Measurements from ENCODE around the gene MGAT4B. TPM values are rescaled to one million over a fixed set of nuclear protein-coding genes. Genes with fewer than 3 reads are reported as not detected.

MGAT4B gene
- total and polyA plus RNA-seq, 4 donors, result 65.0 to 154 (median 82.4) TPM

DNA sequence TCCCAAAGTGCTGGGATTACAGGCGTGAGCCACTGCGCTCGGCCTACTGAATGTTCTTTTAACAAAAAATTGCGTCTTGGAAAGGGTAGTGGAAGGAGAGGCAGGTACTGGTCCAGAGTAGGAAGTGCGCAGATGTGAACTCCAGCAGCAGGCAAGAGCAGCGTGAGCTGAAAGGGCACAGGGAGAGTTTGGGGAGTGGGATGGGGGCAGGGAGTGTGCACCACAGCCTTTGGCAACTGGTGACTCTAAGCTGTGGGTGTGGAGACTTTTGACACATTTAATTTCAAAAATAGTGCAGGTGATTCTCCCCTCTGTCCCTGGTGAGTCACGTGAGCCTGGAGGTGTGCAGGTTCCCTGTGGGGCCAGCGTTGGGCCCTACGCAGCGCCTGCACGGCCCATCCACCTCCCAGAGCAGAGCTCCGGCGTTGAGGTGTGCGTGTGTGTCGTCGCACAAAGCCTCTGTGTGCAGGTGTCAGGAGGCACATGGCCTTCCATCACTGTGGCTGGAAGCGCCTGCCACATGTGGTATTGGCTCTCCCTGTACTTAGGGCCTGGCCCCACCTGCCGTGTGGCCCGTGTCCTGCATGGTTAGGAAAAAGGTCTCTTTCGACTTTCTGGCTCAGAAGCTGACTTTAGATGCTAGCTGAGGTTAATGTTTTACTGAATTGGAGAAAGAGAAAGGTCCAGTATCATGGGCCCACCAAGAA lies 25.5 kb upstream of the MGAT4B start:
- Histone ChIP-seq H3K9me3 (ENCODE audit: control insufficient read depth in 4 of 4, insufficient read depth in 3 of 4, low read length in 3 of 4) (no peaks in the 10 kb centered on the region), H3K9ac (ENCODE audit: insufficient read depth in 1 of 2, low read length in 2 of 2) (no peak overlapping the region), H3K36me3 (ENCODE audit: control insufficient read depth in 4 of 4, insufficient read depth in 4 of 4, low read length in 4 of 4) (peaks cover 37 to 57% (median 50%) of the 10 kb centered on the region in 4 donors), H3K27ac (ENCODE audit: low read depth in 1 of 2, low read length in 1 of 2) (no peak overlapping the region), H3K4me3 (no peak overlapping the region), H3K27me3 (ENCODE audit: control insufficient read depth in 3 of 3, insufficient read depth in 3 of 3, low read length in 2 of 3) (no peaks in the 10 kb centered on the region), H3K4me1 (ENCODE audit: control insufficient read depth in 5 of 5, insufficient read depth in 5 of 5, low read length in 5 of 5) (peaks cover 0 to 6% (median 0%) of the 10 kb centered on the region in 5 donors)
- ATAC-seq (ENCODE audit: insufficient read depth, low FRiP score), result no peak
- DNase-seq, result no peak
- 94 to 97% methylated on average over 20 of the region's 20 CpGs for whole genome bisulfite sequencing, 2 donors
- TF ChIP-seq, protein P1, sequence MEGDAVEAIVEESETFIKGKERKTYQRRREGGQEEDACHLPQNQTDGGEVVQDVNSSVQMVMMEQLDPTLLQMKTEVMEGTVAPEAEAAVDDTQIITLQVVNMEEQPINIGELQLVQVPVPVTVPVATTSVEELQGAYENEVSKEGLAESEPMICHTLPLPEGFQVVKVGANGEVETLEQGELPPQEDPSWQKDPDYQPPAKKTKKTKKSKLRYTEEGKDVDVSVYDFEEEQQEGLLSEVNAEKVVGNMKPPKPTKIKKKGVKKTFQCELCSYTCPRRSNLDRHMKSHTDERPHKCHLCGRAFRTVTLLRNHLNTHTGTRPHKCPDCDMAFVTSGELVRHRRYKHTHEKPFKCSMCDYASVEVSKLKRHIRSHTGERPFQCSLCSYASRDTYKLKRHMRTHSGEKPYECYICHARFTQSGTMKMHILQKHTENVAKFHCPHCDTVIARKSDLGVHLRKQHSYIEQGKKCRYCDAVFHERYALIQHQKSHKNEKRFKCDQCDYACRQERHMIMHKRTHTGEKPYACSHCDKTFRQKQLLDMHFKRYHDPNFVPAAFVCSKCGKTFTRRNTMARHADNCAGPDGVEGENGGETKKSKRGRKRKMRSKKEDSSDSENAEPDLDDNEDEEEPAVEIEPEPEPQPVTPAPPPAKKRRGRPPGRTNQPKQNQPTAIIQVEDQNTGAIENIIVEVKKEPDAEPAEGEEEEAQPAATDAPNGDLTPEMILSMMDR (IDR thresholded peaks at IDR 0.05; ENCODE audit: control extremely low read depth, extremely low read depth), result no peak

DNA sequence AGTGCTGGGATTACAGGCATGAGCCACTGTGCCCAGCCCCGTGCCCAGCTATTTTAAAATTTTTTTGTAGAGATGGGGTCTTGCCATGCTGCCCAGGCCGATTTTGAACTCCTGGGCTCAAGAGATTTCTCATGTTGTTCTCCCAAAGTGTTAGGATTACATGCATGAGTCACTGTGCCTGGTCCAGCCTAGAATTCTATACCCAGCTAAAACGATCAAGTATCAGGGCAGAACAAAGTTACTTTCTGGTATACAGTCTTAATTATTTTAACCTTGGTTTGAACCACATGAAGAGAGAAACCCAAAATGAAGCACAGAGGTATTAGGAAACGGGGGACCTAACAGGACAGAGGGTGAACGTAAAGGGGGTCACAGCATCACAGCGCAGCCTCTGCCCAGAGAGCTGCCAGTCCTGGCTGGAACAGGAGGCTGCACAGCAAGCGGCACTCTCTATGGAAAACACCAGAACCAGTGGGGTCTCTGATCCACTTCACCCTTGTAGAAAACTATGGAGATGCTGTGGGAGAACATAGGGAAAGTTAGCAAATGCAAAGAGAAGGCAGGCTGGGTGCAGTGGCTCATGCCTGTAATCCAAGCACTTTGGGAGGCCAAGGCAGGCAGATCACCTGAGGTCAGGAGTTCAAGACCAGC lies 24.3 kb upstream of the MGAT4B start:
- no peaks in the 10 kb centered on the region for H3K9me3 ChIP-seq (ENCODE audit: control insufficient read depth in 4 of 4, insufficient read depth in 3 of 4, low read length in 3 of 4)
- TF ChIP-seq, protein P1 (IDR thresholded peaks at IDR 0.05; ENCODE audit: control extremely low read depth, extremely low read depth), result no peak
- no peak overlapping the region for H3K27ac ChIP-seq (ENCODE audit: low read depth in 1 of 2, low read length in 1 of 2)
- DNase-seq (no peak), ATAC-seq (ENCODE audit: insufficient read depth, low FRiP score) (no peak)
- WGBS, 2 donors, result 95 to 96% methylated on average over 7 of the region's 7 CpGs
- H3K4me1 ChIP-seq (ENCODE audit: control insufficient read depth in 5 of 5, insufficient read depth in 5 of 5, low read length in 5 of 5), result peaks cover 0 to 3% (median 0%) of the 10 kb centered on the region in 5 donors
- no peaks in the 10 kb centered on the region for H3K27me3 ChIP-seq (ENCODE audit: control insufficient read depth in 3 of 3, insufficient read depth in 3 of 3, low read length in 2 of 3)
- H3K36me3 ChIP-seq (ENCODE audit: control insufficient read depth in 4 of 4, insufficient read depth in 4 of 4, low read length in 4 of 4), result peaks cover 36 to 55% (median 43%) of the 10 kb centered on the region in 4 donors
- no peak overlapping the region for H3K9ac ChIP-seq (ENCODE audit: insufficient read depth in 1 of 2, low read length in 2 of 2)
- no peak overlapping the region for H3K4me3 ChIP-seq

DNA sequence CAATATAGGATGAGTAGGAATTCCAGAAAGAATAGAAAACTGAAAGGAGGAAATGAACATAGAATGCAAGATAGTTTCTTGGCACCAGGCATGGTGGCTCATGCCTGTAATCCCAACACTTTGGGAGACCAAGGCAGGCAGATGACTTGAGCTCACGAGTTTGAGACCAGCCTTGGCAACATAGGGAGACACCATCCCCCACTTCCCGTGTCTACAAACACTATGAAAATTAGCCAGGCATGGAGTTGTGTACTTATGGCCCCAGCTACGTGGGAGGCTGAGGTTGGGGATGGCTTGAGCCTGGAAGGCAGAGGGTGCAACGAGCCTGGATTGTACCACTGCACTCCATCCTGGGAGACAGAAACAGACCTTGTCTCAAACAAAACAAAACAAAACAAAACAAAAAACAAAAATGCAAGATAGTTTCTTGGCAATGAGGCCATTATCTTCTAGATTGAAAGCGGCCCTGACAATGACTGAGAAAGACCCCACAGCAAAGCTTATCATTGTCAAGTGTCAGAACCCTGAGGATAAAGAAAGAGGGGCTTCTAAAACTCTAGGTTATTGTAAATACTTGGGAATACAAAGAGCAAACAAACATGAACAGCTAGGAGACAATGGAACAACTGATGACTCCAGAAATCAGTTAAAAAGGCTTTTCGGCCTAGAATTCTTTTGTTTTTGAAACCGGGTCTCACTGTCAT lies 23.2 kb upstream of the MGAT4B start:
- no peak for DNase-seq
- TF ChIP-seq, protein P1 (IDR thresholded peaks at IDR 0.05; ENCODE audit: control extremely low read depth, extremely low read depth), result no peak
- peaks cover 0 to 4% (median 0%) of the 10 kb centered on the region in 5 donors for H3K4me1 ChIP-seq (ENCODE audit: control insufficient read depth in 5 of 5, insufficient read depth in 5 of 5, low read length in 5 of 5)
- no peak for ATAC-seq (ENCODE audit: insufficient read depth, low FRiP score)
- H3K9me3 ChIP-seq (ENCODE audit: control insufficient read depth in 4 of 4, insufficient read depth in 3 of 4, low read length in 3 of 4), result no peaks in the 10 kb centered on the region
- WGBS, 2 donors, result 85 to 94% methylated on average over 7 of the region's 7 CpGs
- peaks cover 41 to 64% (median 52%) of the 10 kb centered on the region in 4 donors for H3K36me3 ChIP-seq (ENCODE audit: control insufficient read depth in 4 of 4, insufficient read depth in 4 of 4, low read length in 4 of 4)
- H3K27ac ChIP-seq (ENCODE audit: low read depth in 1 of 2, low read length in 1 of 2), result no peak overlapping the region
- H3K4me3 ChIP-seq, result no peak overlapping the region
- no peak overlapping the region for H3K9ac ChIP-seq (ENCODE audit: insufficient read depth in 1 of 2, low read length in 2 of 2)
- no peaks in the 10 kb centered on the region for H3K27me3 ChIP-seq (ENCODE audit: control insufficient read depth in 3 of 3, insufficient read depth in 3 of 3, low read length in 2 of 3)

Measured in lung (tissue), 12 donors.